Measurements from ENCODE around the gene ZFAND3. TPM values are rescaled to one million over a fixed set of nuclear protein-coding genes. Genes with fewer than 3 reads are reported as not detected.

Gene ZFAND3
- total and polyA plus RNA-seq, 8 donors: 19.8 to 164 (median 37.3) TPM

- Histone ChIP-seq H3K27me3 (no peaks in the 10 kb centered on the region), H3K36me3 (peaks cover 0 to 8% (median 4%) of the 10 kb centered on the region in 4 donors), H3K27ac (no peak overlapping the region), H3K4me3 (no peak overlapping the region), H3K4me1 (peaks cover 0 to 8% (median 2%) of the 10 kb centered on the region in 4 donors), H3K9me3 (no peaks in the 10 kb centered on the region)
- DNase-seq: peak in 1 of 2 donors; percentile 58
- intact Hi-C loops (cut with DNase I; ENCODE audit: low total_unique reads): no loop called here
- TF ChIP-seq EP300 (IDR thresholded peaks at IDR 0.05): no peak
- TF ChIP-seq POLR2AphosphoS5 (IDR thresholded peaks at IDR 0.05): peak in 1 of 3 donors; percentile 41
Observed at GRCh38 chr6:38131527-38131965, 312.0 kb downstream of the ZFAND3 start.

- no peak overlapping the region for H3K4me3 ChIP-seq
- TF ChIP-seq EP300 (IDR thresholded peaks at IDR 0.05) (no peak), POLR2A (IDR thresholded peaks at IDR 0.05) (no peak), CTCF (IDR thresholded peaks at IDR 0.05) (no peak), POLR2AphosphoS5 (IDR thresholded peaks at IDR 0.05) (no peak)
- peaks cover 0 to 8% (median 2%) of the 10 kb centered on the region in 4 donors for H3K4me1 ChIP-seq
- H3K27ac ChIP-seq: no peak overlapping the region
- 72 to 84% (median 84%) methylated on average over 7 of the region's 7 CpGs for WGBS, 5 donors
- no peaks in the 10 kb centered on the region for H3K27me3 ChIP-seq
- H3K36me3 ChIP-seq: peaks cover 0 to 8% (median 4%) of the 10 kb centered on the region in 4 donors
- intact Hi-C loops (cut with DNase I; ENCODE audit: low total_unique reads): no loop called here
- DNase-seq: no peak
- no peaks in the 10 kb centered on the region for H3K9me3 ChIP-seq
Observed at GRCh38 chr6:38133932-38134703, 314.6 kb downstream of the ZFAND3 start.

- WGBS, 5 donors: 76 to 80% (median 79%) methylated on average over 4 of the region's 4 CpGs
- peaks cover 0 to 8% (median 2%) of the 10 kb centered on the region in 4 donors for H3K4me1 ChIP-seq
- intact Hi-C loops (cut with DNase I; ENCODE audit: low total_unique reads): no loop called here
- DNase-seq: no peak
- H3K36me3 ChIP-seq: peaks cover 0 to 8% (median 4%) of the 10 kb centered on the region in 4 donors
- no peaks in the 10 kb centered on the region for H3K9me3 ChIP-seq
- TF ChIP-seq CTCF (IDR thresholded peaks at IDR 0.05) (no peak), EP300 (IDR thresholded peaks at IDR 0.05) (no peak), POLR2AphosphoS5 (IDR thresholded peaks at IDR 0.05) (no peak), POLR2A (IDR thresholded peaks at IDR 0.05) (no peak)
- H3K4me3 ChIP-seq: no peak overlapping the region
- H3K27me3 ChIP-seq: no peaks in the 10 kb centered on the region
- H3K27ac ChIP-seq: no peak overlapping the region
Observed at GRCh38 chr6:38134704-38135088, 315.2 kb downstream of the ZFAND3 start.

- no peaks in the 10 kb centered on the region for H3K27me3 ChIP-seq
- no peak for DNase-seq
- TF ChIP-seq POLR2AphosphoS5 (IDR thresholded peaks at IDR 0.05) (no peak), CTCF (IDR thresholded peaks at IDR 0.05) (no peak), EP300 (IDR thresholded peaks at IDR 0.05) (no peak), POLR2A (IDR thresholded peaks at IDR 0.05) (no peak)
- H3K27ac ChIP-seq: no peak overlapping the region
- no peak overlapping the region for H3K4me3 ChIP-seq
- no peaks in the 10 kb centered on the region for H3K9me3 ChIP-seq
- 86 to 96% (median 90%) methylated on average over 3 to 4 of the region's 4 CpGs for WGBS, 5 donors
- intact Hi-C loops (cut with DNase I; ENCODE audit: low total_unique reads): no loop called here
- peaks cover 0 to 5% (median 2%) of the 10 kb centered on the region in 4 donors for H3K4me1 ChIP-seq
- peaks cover 0 to 8% (median 4%) of the 10 kb centered on the region in 4 donors for H3K36me3 ChIP-seq
Observed at GRCh38 chr6:38136547-38136946, 317.0 kb downstream of the ZFAND3 start.

Measured in stomach (tissue), 9 donors.